Colonic mucosa (tissue), 4 donors: ENCODE results near the gene DYNC1I1. TPM values are rescaled to one million over a fixed set of nuclear protein-coding genes. Genes with fewer than 3 reads are reported as not detected.

Experiments used
- DNase-seq: peaks from one replicate; pipeline ENCODE4 v3.0.0-alpha.2; 2020
- H3K27ac ChIP-seq: fragments of 200-600 bp; one replicate; pipeline ENCODE4 v1.8.0; 2021
- H3K27me3 ChIP-seq: fragments of 200-600 bp; one replicate; pipeline ENCODE4 v1.8.0; 2021
- H3K36me3 ChIP-seq: fragments of 200-600 bp; one replicate; pipeline ENCODE4 v1.8.0; 2021
- H3K4me1 ChIP-seq: fragments of 200-600 bp; one replicate; pipeline ENCODE4 v1.8.0; 2021; ENCODE audit warnings: mild to moderate bottlenecking
- H3K4me3 ChIP-seq: fragments of 200-600 bp; one replicate; pipeline ENCODE4 v1.8.0; 2021
- H3K9ac ChIP-seq, 2 donors: one replicate each; pipeline ENCODE4 v1.7.0; 2013; ENCODE audit warnings: control low read depth in 2 of 2, low read depth in 2 of 2, low read length in 2 of 2
- H3K9me3 ChIP-seq: fragments of 200-600 bp; one replicate; pipeline ENCODE4 v1.8.0; 2021
- CTCF ChIP-seq: fragments of 200-600 bp; IDR thresholded peaks from one replicate; pipeline ENCODE4 v1.8.0; 2022; ENCODE audit warnings: antibody characterized with exemption, mild to moderate bottlenecking
- intact Hi-C: fragments of 100-400 bp; cut with DNase I; formaldehyde crosslinking; loops from one replicate; pipeline ENCODE4 v1.14.1; 2022
- total RNA-seq, 2 donors: library from RNA; stranded (reverse); fragmentation: NEBNext Ultra II Directional in 1 of 2; extraction: Animal tissue kit (Norgen Biotek cat#: 25700) in 1 of 2; gene quantifications; one replicate each; pipeline ENCODE4 v1.2.1, GENCODE V29; 2021
- donor health status: healthy.
- donor health status: DM: no; HTN: no; CAD: no.
- donor health status: DM: no; HTN: no; CAD: no.

Gene DYNC1I1
- total RNA-seq, 2 donors from 2014 or later, result 0.54 to 1.8 TPM

GRCh38 chr7:95955748-95956147 lies 183.4 kb downstream of the DYNC1I1 start:
- Histone ChIP-seq H3K9me3 (no peaks in the 10 kb centered on the region), H3K9ac (no peak overlapping the region), H3K4me1 (no peaks in the 10 kb centered on the region), H3K27me3 (no peaks in the 10 kb centered on the region), H3K27ac (no peak overlapping the region), H3K4me3 (no peak overlapping the region), H3K36me3 (no peaks in the 10 kb centered on the region)
- no peak for TF ChIP-seq CTCF
- no peak for DNase-seq
- intact Hi-C loops, result no loop called here

GRCh38 chr7:95957510-95957909 lies 185.2 kb downstream of the DYNC1I1 start:
- H3K27me3 ChIP-seq, result no peaks in the 10 kb centered on the region
- no peak for DNase-seq
- no peaks in the 10 kb centered on the region for H3K4me1 ChIP-seq
- H3K27ac ChIP-seq, result no peak overlapping the region
- H3K9ac ChIP-seq, result no peak overlapping the region
- H3K9me3 ChIP-seq, result no peaks in the 10 kb centered on the region
- intact Hi-C loops, result no loop called here
- H3K4me3 ChIP-seq, result no peak overlapping the region
- no peak for TF ChIP-seq CTCF
- H3K36me3 ChIP-seq, result no peaks in the 10 kb centered on the region

- H3K36me3 ChIP-seq, result no peaks in the 10 kb centered on the region
- intact Hi-C loops, result no loop called here
These were observed 188.4 kb downstream of the DYNC1I1 start for GRCh38 chr7:95960706-95961244.

GRCh38 chr7:95963446-95963990 lies 191.2 kb downstream of the DYNC1I1 start:
- Histone ChIP-seq H3K36me3 (no peaks in the 10 kb centered on the region), H3K4me1 (no peaks in the 10 kb centered on the region), H3K27ac (no peak overlapping the region), H3K27me3 (no peaks in the 10 kb centered on the region), H3K9me3 (no peaks in the 10 kb centered on the region), H3K9ac (no peak overlapping the region), H3K4me3 (no peak overlapping the region)
- TF ChIP-seq CTCF, result no peak
- DNase-seq, result no peak
- intact Hi-C loops, result no loop called here

More at GRCh38 chr7:95960706-95961244, 188.4 kb downstream of the DYNC1I1 start:
- Histone ChIP-seq H3K4me3 (no peak overlapping the region), H3K9ac (no peak overlapping the region), H3K9me3 (no peaks in the 10 kb centered on the region), H3K4me1 (no peaks in the 10 kb centered on the region), H3K27me3 (no peaks in the 10 kb centered on the region), H3K27ac (no peak overlapping the region)
- no peak for DNase-seq
- TF ChIP-seq CTCF, result no peak

- Histone ChIP-seq H3K4me1 (no peaks in the 10 kb centered on the region), H3K27ac (no peak overlapping the region), H3K9ac (no peak overlapping the region), H3K4me3 (no peak overlapping the region), H3K9me3 (no peaks in the 10 kb centered on the region), H3K36me3 (no peaks in the 10 kb centered on the region), H3K27me3 (no peaks in the 10 kb centered on the region)
- intact Hi-C loops, result no loop called here
- DNase-seq, result no peak
- TF ChIP-seq CTCF, result no peak
These were observed 199.4 kb downstream of the DYNC1I1 start for GRCh38 chr7:95971716-95972115.
